ENCODE measurements around the gene POLR1A.
A peak's percentile ranks its signal among the peaks of the same experiment; 100 is the strongest.

POLR1A gene

GRCh38 chr2:86105252-86105968 is at the start of gene POLR1A:
POLR1A (minus strand) TSS chr2:86105886; CDS start chr2:86105776, 110 bp downstream.
- DNase-seq (ENCODE audit: low read depth in 2 of 2): peak; percentile 72 to 75

GRCh38 chr2:86150502-86150901 is 44.8 kb upstream of the POLR1A start:
- no peak for DNase-seq (ENCODE audit: low read depth in 2 of 2)

- DNase-seq (ENCODE audit: low read depth in 2 of 2): no peak
Measured at GRCh38 chr2:86147793-86148192, 42.1 kb upstream of the POLR1A start.

- no peak for DNase-seq (ENCODE audit: low read depth in 2 of 2)
Measured at GRCh38 chr2:86143926-86144685, 38.4 kb upstream of the POLR1A start.

- no peak for DNase-seq (ENCODE audit: low read depth in 2 of 2)
Measured at GRCh38 chr2:86143307-86143706, 37.6 kb upstream of the POLR1A start.

GRCh38 chr2:86142436-86143257 is 37.0 kb upstream of the POLR1A start:
- DNase-seq (ENCODE audit: low read depth in 2 of 2): no peak

- no peak for DNase-seq (ENCODE audit: low read depth in 2 of 2)
Measured at GRCh38 chr2:86140969-86141392, 35.3 kb upstream of the POLR1A start.

GRCh38 chr2:86139981-86140380 is 34.3 kb upstream of the POLR1A start:
- no peak for DNase-seq (ENCODE audit: low read depth in 2 of 2)

GRCh38 chr2:86138736-86139625 is 33.3 kb upstream of the POLR1A start:
- no peak for DNase-seq (ENCODE audit: low read depth in 2 of 2)

GRCh38 chr2:86136141-86136540 is 30.5 kb upstream of the POLR1A start:
- no peak for DNase-seq (ENCODE audit: low read depth in 2 of 2)

- DNase-seq (ENCODE audit: low read depth in 2 of 2): no peak
Measured at GRCh38 chr2:86135653-86136052, 30.0 kb upstream of the POLR1A start.

- no peak for DNase-seq (ENCODE audit: low read depth in 2 of 2)
Measured at GRCh38 chr2:86134709-86135108, 29.0 kb upstream of the POLR1A start.

- DNase-seq (ENCODE audit: low read depth in 2 of 2): no peak
Measured at GRCh38 chr2:86124683-86125082, 19.0 kb upstream of the POLR1A start.

- no peak for DNase-seq (ENCODE audit: low read depth in 2 of 2)
Measured at GRCh38 chr2:86123328-86123925, 17.7 kb upstream of the POLR1A start.

GRCh38 chr2:86118130-86118529 is 12.4 kb upstream of the POLR1A start:
- no peak for DNase-seq (ENCODE audit: low read depth in 2 of 2)

GRCh38 chr2:86107031-86107430 is 1.3 kb upstream of the POLR1A start:
- no peak for DNase-seq (ENCODE audit: low read depth in 2 of 2)

GRCh38 chr2:86105969-86106945 is 571 bp upstream of the POLR1A start, which contains the start of gene PTCD3:
PTCD3 (plus strand) TSS chr2:86106235; CDS start chr2:86106248, 13 bp downstream.
- peak; percentile 81 for DNase-seq (ENCODE audit: low read depth in 2 of 2)

GRCh38 chr2:86102157-86102556 is 3.5 kb downstream of the POLR1A start:
- no peak for DNase-seq (ENCODE audit: low read depth in 2 of 2)

- no peak for DNase-seq (ENCODE audit: low read depth in 2 of 2)
Measured at GRCh38 chr2:86097913-86098312, 7.8 kb downstream of the POLR1A start.

Data from fibroblast of skin of left biceps (primary cell).